Effector memory CD8-positive, alpha-beta T cell (primary cell): Measurements from ENCODE around the gene XCL1.
"Not testable (repeated sequence)": the region's sequence is repeated elsewhere in the genome, so short reads cannot be mapped to it uniquely, and the experiment has no call there.

Experiments
- ATAC-seq: fragments of 150-1000 bp; cut with Tn5 transposase; replicated peaks from 2 replicates; pipeline ENCODE4 v1.10.0; 2021; ENCODE audit warnings: mild to moderate bottlenecking, moderate library complexity
- DNase-seq, 3 experiments: peaks; one replicate each; pipeline ENCODE4 v3.0.0; 2021
- H3K27ac Mint-ChIP-seq, 2 donors: one replicate each; pipeline ENCODE4 v1.8.0; 2022; ENCODE audit warnings: mild to moderate bottlenecking in 2 of 2, mixed read lengths in 2 of 2, moderate library complexity in 2 of 2
- H3K27me3 Mint-ChIP-seq, 2 donors: one replicate each; pipeline ENCODE4 v1.8.0; 2022; ENCODE audit warnings: mixed read lengths in 2 of 2
- H3K36me3 Mint-ChIP-seq: one replicate; pipeline ENCODE4 v1.8.0; 2022; ENCODE audit warnings: mild to moderate bottlenecking, moderate library complexity, mixed read lengths; ENCODE audit not compliant: insufficient read depth
- H3K4me1 Mint-ChIP-seq, 2 donors: one replicate each; pipeline ENCODE4 v1.8.0; 2022; ENCODE audit warnings: low read depth in 2 of 2, mixed read lengths in 2 of 2
- H3K4me3 Mint-ChIP-seq, 2 donors: one replicate each; pipeline ENCODE4 v1.8.0; 2022; ENCODE audit warnings: mild to moderate bottlenecking in 2 of 2, mixed read lengths in 2 of 2, moderate library complexity in 2 of 2
- H3K9me3 Mint-ChIP-seq, 2 donors: one replicate each; pipeline ENCODE4 v1.8.0; 2022; ENCODE audit warnings: mixed read lengths in 2 of 2

XCL1 gene

DNA sequence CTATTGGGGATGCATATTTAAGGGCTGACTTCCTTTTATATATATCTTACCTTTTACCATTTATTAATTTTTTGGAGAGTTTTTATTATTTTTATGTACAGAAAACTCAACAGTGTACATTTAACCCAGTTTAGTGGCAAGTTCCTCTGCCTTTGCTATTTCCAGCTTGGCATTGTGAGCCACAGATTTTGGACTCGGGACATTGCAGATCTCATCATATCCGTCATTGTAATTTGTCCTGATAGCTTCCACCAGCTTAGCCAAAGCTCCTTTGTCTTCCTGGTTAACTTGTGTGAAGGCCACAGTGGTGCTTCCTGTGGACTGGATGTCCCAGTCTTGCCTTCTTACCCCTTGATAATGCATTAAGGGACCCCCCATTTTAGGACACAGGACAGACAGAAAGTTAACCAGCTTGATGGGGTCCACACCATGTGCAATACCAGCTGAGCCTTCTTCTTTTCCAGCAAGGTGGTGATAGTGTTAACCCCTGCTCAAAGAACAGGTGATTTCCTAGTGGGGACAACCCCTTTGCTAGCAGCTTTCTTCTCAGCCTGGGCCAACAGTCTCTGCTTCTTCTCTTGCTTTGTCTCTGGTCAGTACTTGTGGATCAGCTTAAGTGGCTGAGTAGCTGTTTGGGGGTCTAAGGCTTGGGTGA is 2.3 kb downstream of the XCL1 start:
- H3K27ac Mint-ChIP-seq = peak overlapping the region; percentile 3 to 57

DNA sequence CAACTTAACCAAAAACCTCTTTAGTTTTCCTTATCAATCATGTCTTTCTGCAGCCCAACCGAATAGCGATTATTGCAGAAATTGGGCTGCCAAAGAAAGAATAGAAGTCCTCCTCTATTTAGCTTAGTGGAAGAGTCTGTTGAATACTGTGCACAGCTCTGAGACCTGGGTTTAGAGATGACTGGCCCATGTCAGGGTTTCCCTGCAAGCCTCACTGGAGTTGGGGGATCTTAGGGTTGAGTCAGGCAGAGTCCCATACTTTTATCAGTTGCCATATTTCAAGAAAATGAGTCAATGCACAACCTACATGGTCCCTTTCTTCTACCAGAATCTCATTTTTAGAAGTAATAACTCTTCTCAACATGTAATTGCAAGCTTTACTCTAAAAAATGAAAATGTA is 3.9 kb downstream of the XCL1 start:
- H3K4me3 Mint-ChIP-seq = peak overlapping the region; percentile 73 to 82
- H3K27me3 Mint-ChIP-seq, H3K9me3 Mint-ChIP-seq, H3K36me3 Mint-ChIP-seq, DNase-seq, ATAC-seq: not testable (repeated sequence)
- H3K4me1 Mint-ChIP-seq = peaks cover 13 to 26% of the 10 kb centered on the region in 2 donors
- peak overlapping the region; percentile 57 to 90 for H3K27ac Mint-ChIP-seq

More for the DNA sequence above, 2.3 kb downstream of the XCL1 start:
- Mint-ChIP-seq H3K4me1 (peaks cover 21 to 33% of the 10 kb centered on the region in 2 donors), H3K4me3 (peak overlapping the region; percentile 73 to 82)
- not testable (repeated sequence) for ATAC-seq, H3K36me3 Mint-ChIP-seq, H3K27me3 Mint-ChIP-seq, H3K9me3 Mint-ChIP-seq, DNase-seq

DNA sequence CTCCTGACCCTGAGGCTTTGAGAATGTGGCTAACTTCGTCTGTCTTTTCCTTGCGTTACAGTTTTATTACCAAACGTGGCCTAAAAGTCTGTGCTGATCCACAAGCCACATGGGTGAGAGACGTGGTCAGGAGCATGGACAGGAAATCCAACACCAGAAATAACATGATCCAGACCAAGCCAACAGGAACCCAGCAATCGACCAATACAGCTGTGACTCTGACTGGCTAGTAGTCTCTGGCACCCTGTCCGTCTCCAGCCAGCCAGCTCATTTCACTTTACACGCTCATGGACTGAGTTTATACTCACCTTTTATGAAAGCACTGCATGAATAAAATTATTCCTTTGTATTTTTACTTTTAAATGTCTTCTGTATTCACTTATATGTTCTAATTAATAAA is 4.6 kb downstream of the XCL1 start:
- H3K9me3 Mint-ChIP-seq, H3K27ac Mint-ChIP-seq, ATAC-seq, H3K27me3 Mint-ChIP-seq, H3K4me3 Mint-ChIP-seq, DNase-seq, H3K36me3 Mint-ChIP-seq: not testable (repeated sequence)
- H3K4me1 Mint-ChIP-seq = peaks cover 13 to 26% of the 10 kb centered on the region in 2 donors

GRCh38 chr1:168581817-168582572 is 5.6 kb downstream of the XCL1 start:
- DNase-seq = no peak
- no peak overlapping the region for H3K4me3 Mint-ChIP-seq
- H3K4me1 Mint-ChIP-seq = peaks cover 10 to 22% of the 10 kb centered on the region in 2 donors
- H3K27ac Mint-ChIP-seq = no peak overlapping the region
- H3K36me3 Mint-ChIP-seq = peaks cover 5% of the 10 kb centered on the region
- no peak for ATAC-seq
- no peaks in the 10 kb centered on the region for H3K27me3 Mint-ChIP-seq
- H3K9me3 Mint-ChIP-seq = no peaks in the 10 kb centered on the region

DNA sequence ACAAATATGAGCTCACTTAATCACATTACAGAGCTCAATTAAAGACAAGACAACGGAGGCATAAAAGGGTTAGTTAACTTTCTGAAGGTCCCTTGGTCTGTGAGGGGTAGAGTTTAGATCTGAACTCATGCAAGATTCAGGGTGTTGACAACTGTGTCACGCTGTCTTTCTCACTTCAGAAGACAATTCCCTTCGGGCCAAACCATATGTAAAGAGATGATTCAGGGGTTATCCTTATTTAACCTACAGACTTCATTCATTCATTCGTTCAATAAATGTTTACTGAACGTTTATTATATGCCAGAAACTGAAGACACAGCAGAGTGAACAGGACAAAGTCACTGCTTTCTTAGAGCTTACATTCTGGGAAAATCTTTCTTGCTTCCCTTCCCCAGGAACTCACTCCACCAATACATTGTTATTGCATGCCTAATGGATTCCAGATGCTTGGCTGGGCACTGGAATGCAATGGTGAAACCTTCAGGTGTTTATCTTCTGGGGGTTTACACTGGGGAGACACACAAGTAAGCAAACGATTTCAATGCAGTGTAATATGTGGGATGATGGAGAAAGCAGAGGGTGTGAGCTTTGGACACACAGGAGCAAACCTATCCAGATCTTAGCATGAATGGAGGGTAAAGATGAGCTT is 6.4 kb downstream of the XCL1 start:
- no peak for DNase-seq
- no peak for ATAC-seq
- no peak overlapping the region for H3K4me3 Mint-ChIP-seq
- no peak overlapping the region for H3K27ac Mint-ChIP-seq
- no peaks in the 10 kb centered on the region for H3K9me3 Mint-ChIP-seq
- peaks cover 5% of the 10 kb centered on the region for H3K36me3 Mint-ChIP-seq
- peaks cover 10 to 22% of the 10 kb centered on the region in 2 donors for H3K4me1 Mint-ChIP-seq
- H3K27me3 Mint-ChIP-seq = no peaks in the 10 kb centered on the region

- Mint-ChIP-seq H3K27me3 (no peaks in the 10 kb centered on the region), H3K36me3 (peaks cover 5% of the 10 kb centered on the region), H3K4me3 (no peak overlapping the region), H3K9me3 (no peaks in the 10 kb centered on the region), H3K4me1 (peaks cover 8 to 20% of the 10 kb centered on the region in 2 donors), H3K27ac (no peak overlapping the region)
- DNase-seq (no peak), ATAC-seq (no peak)
Observed at GRCh38 chr1:168583571-168583970, 7.2 kb downstream of the XCL1 start.

DNA sequence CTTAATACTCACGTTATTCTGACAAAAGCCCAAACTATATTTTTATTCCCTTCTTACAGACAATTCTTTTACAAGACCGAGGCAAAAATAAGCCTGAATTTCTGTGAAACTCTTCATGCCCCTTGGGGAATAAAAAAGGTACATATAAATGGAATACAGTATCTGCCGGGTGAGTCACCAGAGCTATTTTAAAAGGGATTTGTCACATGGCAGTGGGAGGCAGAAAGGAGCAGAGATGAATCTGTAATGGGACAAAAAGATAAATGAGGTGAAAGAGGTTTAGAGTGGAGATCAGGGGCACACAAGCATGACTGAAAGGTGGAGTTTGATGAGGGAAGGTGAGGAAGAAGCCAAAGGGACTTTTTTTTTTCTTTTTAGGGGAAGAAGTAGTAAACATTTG is 8.8 kb downstream of the XCL1 start:
- Mint-ChIP-seq H3K4me1 (peaks cover under 1 to 5% of the 10 kb centered on the region in 2 donors), H3K4me3 (no peak overlapping the region), H3K9me3 (no peaks in the 10 kb centered on the region), H3K36me3 (peaks cover 5% of the 10 kb centered on the region), H3K27me3 (no peaks in the 10 kb centered on the region), H3K27ac (peak overlapping the region in 1 of 2 donors; percentile 12)
- DNase-seq (no peak), ATAC-seq (no peak)

- H3K36me3 Mint-ChIP-seq = peaks cover 1% of the 10 kb centered on the region
- ATAC-seq (no peak), DNase-seq (no peak)
- H3K27me3 Mint-ChIP-seq = no peaks in the 10 kb centered on the region
- peaks cover 0 to 5% of the 10 kb centered on the region in 2 donors for H3K4me1 Mint-ChIP-seq
- H3K9me3 Mint-ChIP-seq = no peaks in the 10 kb centered on the region
- H3K27ac Mint-ChIP-seq = no peak overlapping the region
- H3K4me3 Mint-ChIP-seq = no peak overlapping the region
Observed at GRCh38 chr1:168585937-168586336, 9.5 kb downstream of the XCL1 start.

GRCh38 chr1:168589167-168589566 is 12.8 kb downstream of the XCL1 start:
- Mint-ChIP-seq H3K27me3 (no peaks in the 10 kb centered on the region), H3K36me3 (no peaks in the 10 kb centered on the region), H3K4me1 (peaks cover 0 to 5% of the 10 kb centered on the region in 2 donors), H3K9me3 (no peaks in the 10 kb centered on the region), H3K4me3 (no peak overlapping the region), H3K27ac (no peak overlapping the region)
- DNase-seq = no peak
- no peak for ATAC-seq

DNA sequence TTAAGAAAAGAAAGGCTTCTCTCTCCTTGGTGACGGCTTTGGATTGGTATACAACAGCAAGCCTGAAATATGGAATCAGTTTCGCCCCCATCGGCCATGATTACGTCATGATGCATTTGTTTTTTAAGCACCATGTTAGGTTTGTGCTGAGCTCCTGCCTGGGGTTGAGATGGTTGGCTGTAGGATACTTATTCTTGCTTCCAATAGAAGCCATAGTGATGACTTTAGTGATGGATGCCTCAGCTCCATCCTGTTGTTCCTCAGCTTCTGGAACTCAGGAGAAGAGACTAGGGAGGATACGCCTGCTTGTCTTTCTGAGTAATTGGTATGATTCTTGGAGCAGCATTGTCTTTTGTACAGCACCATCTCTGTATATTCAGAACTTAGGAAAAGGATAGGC is 14.7 kb downstream of the XCL1 start:
- Mint-ChIP-seq H3K4me1 (no peaks in the 10 kb centered on the region), H3K27ac (no peak overlapping the region), H3K27me3 (no peaks in the 10 kb centered on the region), H3K36me3 (no peaks in the 10 kb centered on the region), H3K4me3 (no peak overlapping the region), H3K9me3 (no peaks in the 10 kb centered on the region)
- DNase-seq (no peak), ATAC-seq (no peak)

DNA sequence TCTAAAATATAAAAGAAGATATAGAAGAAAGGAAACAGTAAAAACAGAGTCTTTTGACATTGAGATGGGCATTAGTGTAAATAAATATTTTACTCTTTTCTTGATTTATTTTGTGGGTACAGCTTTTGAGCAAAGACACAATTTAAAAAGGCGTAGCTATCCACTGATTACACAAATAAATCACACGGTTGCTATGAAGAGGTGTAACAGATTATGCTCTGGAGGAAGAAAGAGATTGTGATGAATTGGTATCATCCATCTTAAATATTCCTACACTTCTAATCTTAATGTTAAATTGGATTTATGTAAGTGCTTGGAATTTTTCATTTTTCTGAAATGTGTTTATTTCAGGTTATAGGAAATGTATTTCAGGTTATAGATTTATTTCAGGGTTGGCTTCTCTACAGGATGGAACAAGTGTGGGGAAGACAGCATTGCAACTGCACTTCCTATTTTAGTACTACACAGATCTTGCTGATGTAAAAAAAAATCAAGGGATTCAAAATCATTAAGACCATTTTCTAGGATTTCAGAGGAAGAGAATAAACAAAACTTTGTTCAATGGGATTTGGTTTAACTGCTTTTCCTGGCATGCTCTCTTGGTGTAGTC is 15.3 kb downstream of the XCL1 start:
- no peak overlapping the region for H3K4me3 Mint-ChIP-seq
- no peak overlapping the region for H3K27ac Mint-ChIP-seq
- H3K27me3 Mint-ChIP-seq = no peaks in the 10 kb centered on the region
- H3K9me3 Mint-ChIP-seq = no peaks in the 10 kb centered on the region
- ATAC-seq (no peak), DNase-seq (no peak)
- no peaks in the 10 kb centered on the region for H3K36me3 Mint-ChIP-seq
- H3K4me1 Mint-ChIP-seq = no peaks in the 10 kb centered on the region

DNA sequence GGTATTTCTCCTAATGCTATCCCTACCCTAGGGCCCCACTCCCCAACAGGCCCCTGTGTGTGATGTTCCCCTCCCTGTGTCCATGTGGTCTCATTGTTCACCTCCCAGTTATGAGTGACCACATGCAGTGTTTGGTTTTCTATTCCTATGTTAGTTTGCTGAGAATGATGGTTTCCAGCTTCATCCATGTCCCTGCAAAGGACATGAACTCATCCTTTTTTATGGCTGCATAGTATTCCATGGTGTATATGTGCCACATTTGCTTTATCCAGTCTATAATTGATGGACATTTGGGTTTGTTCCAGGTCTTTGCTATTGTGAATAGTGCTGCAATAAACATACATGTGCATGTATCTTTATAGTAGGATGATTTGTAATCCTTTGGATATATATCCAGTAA is 19.0 kb downstream of the XCL1 start:
- not testable (repeated sequence) for DNase-seq

DNA sequence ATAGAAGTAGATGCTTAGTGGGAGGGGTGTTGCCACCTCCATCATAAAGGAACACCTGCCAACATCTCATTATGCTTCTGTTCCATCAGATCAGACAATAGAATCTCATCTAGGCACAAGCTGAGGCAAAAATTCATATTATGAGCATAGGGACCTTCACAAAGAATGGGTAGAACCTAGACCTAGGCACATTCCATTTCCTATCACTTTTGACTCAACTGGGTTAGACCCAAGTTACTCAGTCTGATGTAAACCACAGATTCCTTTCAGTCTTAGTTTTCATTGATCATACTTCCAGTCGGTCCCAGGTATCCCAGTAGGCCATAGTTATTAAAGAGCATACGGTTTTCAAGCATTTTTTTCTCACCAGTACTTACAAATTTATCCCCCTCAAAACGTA is 21.7 kb downstream of the XCL1 start:
- Mint-ChIP-seq H3K36me3 (no peaks in the 10 kb centered on the region), H3K4me3 (no peak overlapping the region), H3K9me3 (no peaks in the 10 kb centered on the region), H3K27me3 (no peaks in the 10 kb centered on the region), H3K4me1 (no peaks in the 10 kb centered on the region), H3K27ac (no peak overlapping the region)
- no peak for ATAC-seq
- DNase-seq = no peak

More for the DNA sequence above, 19.0 kb downstream of the XCL1 start:
- H3K27me3 Mint-ChIP-seq, H3K27ac Mint-ChIP-seq, H3K9me3 Mint-ChIP-seq, ATAC-seq, H3K36me3 Mint-ChIP-seq, H3K4me3 Mint-ChIP-seq, H3K4me1 Mint-ChIP-seq: not testable (repeated sequence)
